KMS-11 (cell line): ENCODE data around the gene GSE1.

Source experiments
- H2AFZ ChIP-seq: fragments of 200-600 bp; sonication (generic); 2 replicates; pipeline ENCODE4 v1.6.1; 2016; ENCODE audit warnings: antibody characterized with exemption, mixed run types, low read depth
- H3K27ac ChIP-seq: fragments of 200-600 bp; sonication (generic); 2 replicates; pipeline ENCODE4 v1.6.1; 2016; ENCODE audit warnings: mild to moderate bottlenecking, mixed run types
- H3K27me3 ChIP-seq: fragments of 200-600 bp; sonication (generic); 2 replicates; pipeline ENCODE4 v1.6.1; 2017; ENCODE audit warnings: mild to moderate bottlenecking, low read depth, mixed run types, moderate library complexity; ENCODE audit not compliant: insufficient read depth
- H3K36me3 ChIP-seq: fragments of 200-600 bp; sonication (generic); 2 replicates; pipeline ENCODE4 v1.6.1; 2017; ENCODE audit warnings: mild to moderate bottlenecking, mixed run types; ENCODE audit not compliant: insufficient read depth
- H3K4me1 ChIP-seq: fragments of 200-600 bp; sonication (generic); 2 replicates; pipeline ENCODE4 v1.6.1; 2016; ENCODE audit warnings: mild to moderate bottlenecking, low read depth, mixed run types; ENCODE audit not compliant: poor library complexity, severe bottlenecking
- H3K4me2 ChIP-seq: fragments of 200-600 bp; sonication (generic); 2 replicates; pipeline ENCODE4 v1.7.0; 2016; ENCODE audit warnings: mild to moderate bottlenecking, mixed run types
- H3K4me3 ChIP-seq: fragments of 200-600 bp; sonication (generic); IDR thresholded peaks from 2 replicates; pipeline ENCODE4 v1.6.1; 2017; ENCODE audit warnings: low read depth, low read length, mixed read lengths; ENCODE audit not compliant: insufficient read depth
- H3K79me2 ChIP-seq: fragments of 200-600 bp; sonication (generic); 2 replicates; pipeline ENCODE4 v1.6.1; 2016; ENCODE audit warnings: low read depth, mixed run types; ENCODE audit not compliant: insufficient read depth
- H3K9ac ChIP-seq: fragments of 200-600 bp; sonication (generic); 2 replicates; pipeline ENCODE4 v1.6.1; 2016; ENCODE audit warnings: mild to moderate bottlenecking, mixed run types
- H4K20me1 ChIP-seq: fragments of 200-600 bp; sonication (generic); 2 replicates; pipeline ENCODE4 v1.6.1; 2016; ENCODE audit warnings: mild to moderate bottlenecking, mixed run types; ENCODE audit not compliant: insufficient read depth
- CTCF ChIP-seq: fragments of 200-600 bp; sonication (generic); conservative IDR thresholded peaks from 2 replicates; pipeline ENCODE4 v1.6.1; 2017; ENCODE audit warnings: low read depth, mild to moderate bottlenecking, antibody characterized with exemption, low read length, moderate library complexity, mixed read lengths

The GSE1 gene

GRCh38 chr16:85650844-85651628, 37.9 kb downstream of the GSE1 start:
- TF ChIP-seq CTCF = no peak
- Histone ChIP-seq H3K36me3 (no peaks in the 10 kb centered on the region), H3K4me1 (no peaks in the 10 kb centered on the region), H3K27me3 (no peaks in the 10 kb centered on the region), H3K79me2 (no peaks in the 10 kb centered on the region), H3K4me2 (no peak overlapping the region), H3K27ac (no peak overlapping the region), H4K20me1 (no peaks in the 10 kb centered on the region), H2AFZ (no peak overlapping the region), H3K9ac (no peak overlapping the region), H3K4me3 (no peak overlapping the region)

- Histone ChIP-seq H3K9ac (no peak overlapping the region), H3K4me2 (no peak overlapping the region), H3K27me3 (no peaks in the 10 kb centered on the region), H3K4me3 (no peak overlapping the region), H3K4me1 (no peaks in the 10 kb centered on the region), H3K36me3 (no peaks in the 10 kb centered on the region), H3K79me2 (no peaks in the 10 kb centered on the region), H3K27ac (no peak overlapping the region), H4K20me1 (no peaks in the 10 kb centered on the region), H2AFZ (no peak overlapping the region)
- no peak for TF ChIP-seq CTCF
These were observed 38.7 kb downstream of the GSE1 start for GRCh38 chr16:85651629-85652430.

DNA sequence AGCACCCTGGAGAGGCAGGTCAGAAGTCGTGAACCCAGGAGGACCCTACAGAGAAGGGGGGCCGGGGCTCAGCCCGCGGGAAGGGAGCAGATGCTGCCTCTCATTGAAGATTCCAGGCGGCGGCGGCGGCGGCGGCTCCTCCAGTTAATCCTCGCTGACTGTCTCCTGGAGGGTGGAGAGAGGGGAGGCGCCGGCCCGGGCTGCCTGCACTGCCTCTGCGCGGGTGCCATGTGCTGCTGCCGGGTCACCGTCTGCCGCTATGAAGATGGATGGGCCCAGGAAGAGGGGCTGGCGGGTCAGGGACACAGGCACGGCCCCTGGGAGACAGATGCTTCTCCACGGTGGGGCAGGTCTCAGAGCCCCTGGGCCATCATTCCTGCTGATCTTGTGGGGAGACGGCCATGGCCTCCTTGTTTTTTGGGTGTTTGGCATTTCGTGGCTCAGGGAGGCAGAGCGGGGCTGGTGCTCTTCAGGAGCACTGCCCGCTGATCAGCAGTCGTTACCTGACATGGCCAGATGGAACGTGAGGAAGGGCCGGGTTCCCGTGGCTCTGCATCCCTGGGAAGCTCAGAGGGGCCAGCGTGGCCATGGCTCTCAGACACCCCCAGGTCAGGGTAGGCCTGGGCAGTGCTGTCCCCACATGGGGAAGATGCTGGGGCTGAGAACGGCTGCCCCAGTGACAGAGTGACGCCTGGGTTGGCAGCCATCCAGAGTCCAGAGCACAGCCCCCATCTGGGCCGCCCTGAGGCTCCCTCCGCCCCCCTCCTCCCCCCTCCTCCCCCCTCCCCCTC, 39.5 kb downstream of the GSE1 start:
- no peak for TF ChIP-seq CTCF
- no peak overlapping the region for H3K4me2 ChIP-seq
- no peaks in the 10 kb centered on the region for H4K20me1 ChIP-seq
- H3K27ac ChIP-seq = no peak overlapping the region
- no peaks in the 10 kb centered on the region for H3K79me2 ChIP-seq
- H2AFZ ChIP-seq = no peak overlapping the region
- no peaks in the 10 kb centered on the region for H3K4me1 ChIP-seq
- H3K4me3 ChIP-seq = no peak overlapping the region
- no peaks in the 10 kb centered on the region for H3K27me3 ChIP-seq
- H3K9ac ChIP-seq = no peak overlapping the region
- no peaks in the 10 kb centered on the region for H3K36me3 ChIP-seq

DNA sequence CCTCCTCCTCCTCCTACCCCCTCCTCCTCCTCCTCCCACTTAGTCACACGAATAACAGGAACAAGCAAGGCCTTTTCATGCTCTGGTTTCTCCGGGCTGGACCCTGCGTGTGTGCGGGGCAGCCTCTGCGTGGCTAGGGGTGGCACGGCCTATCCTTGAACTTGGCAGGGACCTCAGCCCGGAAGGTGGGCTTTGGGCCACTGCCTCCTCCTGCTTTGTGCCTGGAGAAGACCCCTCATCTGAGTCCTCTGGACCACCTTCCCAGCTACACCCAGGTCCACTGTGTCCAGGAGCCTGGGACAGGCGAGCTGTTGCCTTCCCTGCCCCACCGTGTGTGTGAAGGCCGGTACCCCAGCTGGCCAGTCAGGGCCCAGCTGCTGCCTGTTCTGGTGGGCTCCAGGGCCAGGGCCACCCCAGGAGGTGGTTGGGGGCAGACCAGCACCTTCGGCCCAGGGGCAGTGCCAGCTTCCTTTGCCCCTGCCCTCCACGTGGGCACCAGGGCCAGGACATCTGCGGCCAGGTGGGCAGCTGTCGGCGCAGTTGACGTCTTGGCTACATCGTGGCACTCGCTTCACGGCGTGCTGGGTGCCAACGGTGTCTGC, 40.3 kb downstream of the GSE1 start:
- no peaks in the 10 kb centered on the region for H4K20me1 ChIP-seq
- H3K36me3 ChIP-seq = no peaks in the 10 kb centered on the region

More for the DNA sequence above, 40.3 kb downstream of the GSE1 start:
- no peak overlapping the region for H3K4me2 ChIP-seq
- no peak overlapping the region for H3K9ac ChIP-seq
- no peak overlapping the region for H2AFZ ChIP-seq
- no peak for TF ChIP-seq CTCF
- no peaks in the 10 kb centered on the region for H3K27me3 ChIP-seq
- H3K4me3 ChIP-seq = no peak overlapping the region
- H3K79me2 ChIP-seq = no peaks in the 10 kb centered on the region
- no peaks in the 10 kb centered on the region for H3K4me1 ChIP-seq
- H3K27ac ChIP-seq = no peak overlapping the region
